Measurements from ENCODE around the gene PSAP. TPM values are rescaled to one million over a fixed set of nuclear protein-coding genes. Genes with fewer than 3 reads are reported as not detected.

PSAP gene
- total RNA-seq, 2 experiments from 2014 or later, result 112 to 113 TPM

GRCh38 chr10:71811351-71811750 lies 39.7 kb downstream of the PSAP start:
- no peak overlapping the region for H3K27ac Mint-ChIP-seq
- ATAC-seq, result no peak
- POLR2A ChIA-PET, result interaction anchor here (1.0 to 1.4 kb wide), 2 partner anchors 33 to 37 kb away, joined by 3 to 5 read pairs; no protein-coding TSS in a partner anchor
- H3K4me3 Mint-ChIP-seq, result no peak overlapping the region
- peaks cover 21% of the 10 kb centered on the region for H3K4me1 Mint-ChIP-seq (ENCODE audit: low read depth)
- CTCF ChIA-PET, result interaction anchor here (0.6 to 3.8 kb wide), 30 partner anchors 9 to 427 kb away, joined by 3 to 40 read pairs (median 6); partner anchors contain the start of gene VSIR
- peaks cover 7% of the 10 kb centered on the region for H3K36me3 Mint-ChIP-seq (ENCODE audit: low read depth)
- DNase-seq, result no peak
- no peaks in the 10 kb centered on the region for H3K9me3 Mint-ChIP-seq (ENCODE audit: insufficient read depth)
- no peaks in the 10 kb centered on the region for H3K27me3 Mint-ChIP-seq (ENCODE audit: low read depth)

- H3K27me3 Mint-ChIP-seq (ENCODE audit: low read depth), result peaks cover 3% of the 10 kb centered on the region
- peaks cover 21% of the 10 kb centered on the region for H3K4me1 Mint-ChIP-seq (ENCODE audit: low read depth)
- CTCF ChIA-PET, result interaction anchor here (1.4 to 3.8 kb wide), 7 partner anchors 12 to 202 kb away, joined by 3 to 40 read pairs (median 10); partner anchors contain the start of gene VSIR
- no peak overlapping the region for H3K27ac Mint-ChIP-seq
- POLR2A ChIA-PET, result no interaction called here
- ATAC-seq (no peak), DNase-seq (no peak)
- no peaks in the 10 kb centered on the region for H3K9me3 Mint-ChIP-seq (ENCODE audit: insufficient read depth)
- H3K36me3 Mint-ChIP-seq (ENCODE audit: low read depth), result no peaks in the 10 kb centered on the region
- no peak overlapping the region for H3K4me3 Mint-ChIP-seq
Measured at GRCh38 chr10:71810048-71810750, 40.9 kb downstream of the PSAP start.

- ChIA-PET CTCF (no interaction called here), POLR2A (no interaction called here)
- ATAC-seq, result no peak
- Mint-ChIP-seq H3K36me3 (ENCODE audit: low read depth) (no peaks in the 10 kb centered on the region), H3K27me3 (ENCODE audit: low read depth) (peaks cover 5% of the 10 kb centered on the region), H3K9me3 (ENCODE audit: insufficient read depth) (no peaks in the 10 kb centered on the region), H3K4me3 (no peak overlapping the region), H3K27ac (no peak overlapping the region), H3K4me1 (ENCODE audit: low read depth) (peaks cover 21% of the 10 kb centered on the region)
- DNase-seq, result no peak
Measured at GRCh38 chr10:71809628-71810027, 41.4 kb downstream of the PSAP start.

- Mint-ChIP-seq H3K9me3 (ENCODE audit: insufficient read depth) (no peaks in the 10 kb centered on the region), H3K27me3 (ENCODE audit: low read depth) (peaks cover 8% of the 10 kb centered on the region)
- CTCF ChIA-PET, result interaction anchor here (0.9 to 1.4 kb wide), 3 partner anchors 15 to 99 kb away, joined by 3 read pairs; no protein-coding TSS in a partner anchor
Measured at GRCh38 chr10:71807557-71808510, 43.2 kb downstream of the PSAP start.

GRCh38 chr10:71806704-71807556 lies 44.1 kb downstream of the PSAP start:
- H3K4me3 Mint-ChIP-seq, result no peak overlapping the region
- H3K27ac Mint-ChIP-seq, result no peak overlapping the region
- DNase-seq, result no peak
- no peak for ATAC-seq
- no peaks in the 10 kb centered on the region for H3K9me3 Mint-ChIP-seq (ENCODE audit: insufficient read depth)
- CTCF ChIA-PET, result interaction anchor here (0.8 to 1.1 kb wide), 4 partner anchors 35 to 110 kb away, joined by 3 read pairs; no protein-coding TSS in a partner anchor
- no peaks in the 10 kb centered on the region for H3K36me3 Mint-ChIP-seq (ENCODE audit: low read depth)
- peaks cover 8% of the 10 kb centered on the region for H3K27me3 Mint-ChIP-seq (ENCODE audit: low read depth)
- H3K4me1 Mint-ChIP-seq (ENCODE audit: low read depth), result peaks cover 16% of the 10 kb centered on the region
- POLR2A ChIA-PET, result interaction anchor here (0.6 kb wide), 1 partner anchor 15 kb away, joined by 3 read pairs; no protein-coding TSS in a partner anchor

More at GRCh38 chr10:71807557-71808510, 43.2 kb downstream of the PSAP start:
- ATAC-seq (no peak), DNase-seq (no peak)
- peak overlapping the region; percentile 7 for H3K27ac Mint-ChIP-seq
- H3K4me1 Mint-ChIP-seq (ENCODE audit: low read depth), result peaks cover 21% of the 10 kb centered on the region
- POLR2A ChIA-PET, result no interaction called here
- no peak overlapping the region for H3K4me3 Mint-ChIP-seq
- H3K36me3 Mint-ChIP-seq (ENCODE audit: low read depth), result no peaks in the 10 kb centered on the region

- no peak overlapping the region for H3K27ac Mint-ChIP-seq
- H3K4me1 Mint-ChIP-seq (ENCODE audit: low read depth), result peaks cover 11% of the 10 kb centered on the region
- CTCF ChIA-PET, result interaction anchor here (0.8 kb wide), 2 partner anchors 34 to 109 kb away, joined by 3 read pairs; no protein-coding TSS in a partner anchor
- ATAC-seq (no peak), DNase-seq (no peak)
- POLR2A ChIA-PET, result interaction anchor here (0.6 to 1.1 kb wide), 2 partner anchors 14 to 34 kb away, joined by 3 read pairs; no protein-coding TSS in a partner anchor
- no peak overlapping the region for H3K4me3 Mint-ChIP-seq
- no peaks in the 10 kb centered on the region for H3K9me3 Mint-ChIP-seq (ENCODE audit: insufficient read depth)
- H3K27me3 Mint-ChIP-seq (ENCODE audit: low read depth), result peaks cover 8% of the 10 kb centered on the region
- H3K36me3 Mint-ChIP-seq (ENCODE audit: low read depth), result no peaks in the 10 kb centered on the region
Measured at GRCh38 chr10:71805776-71806703, 45.0 kb downstream of the PSAP start.

GRCh38 chr10:71804077-71804476 lies 47.0 kb downstream of the PSAP start:
- Mint-ChIP-seq H3K4me3 (no peak overlapping the region), H3K27ac (no peak overlapping the region), H3K9me3 (ENCODE audit: insufficient read depth) (no peaks in the 10 kb centered on the region), H3K27me3 (ENCODE audit: low read depth) (peaks cover 8% of the 10 kb centered on the region), H3K4me1 (ENCODE audit: low read depth) (peaks cover 2% of the 10 kb centered on the region), H3K36me3 (ENCODE audit: low read depth) (no peaks in the 10 kb centered on the region)
- ChIA-PET POLR2A (no interaction called here), CTCF (interaction anchor here (2.0 kb wide), 1 partner anchor 96 kb away, joined by 4 read pairs; no protein-coding TSS in a partner anchor)
- DNase-seq (no peak), ATAC-seq (no peak)

- Mint-ChIP-seq H3K4me3 (no peak overlapping the region), H3K4me1 (ENCODE audit: low read depth) (peaks cover 7% of the 10 kb centered on the region), H3K36me3 (ENCODE audit: low read depth) (no peaks in the 10 kb centered on the region), H3K27me3 (ENCODE audit: low read depth) (peaks cover 8% of the 10 kb centered on the region), H3K9me3 (ENCODE audit: insufficient read depth) (no peaks in the 10 kb centered on the region), H3K27ac (no peak overlapping the region)
- CTCF ChIA-PET, result interaction anchor here (2.0 kb wide), 1 partner anchor 95 kb away, joined by 4 read pairs; no protein-coding TSS in a partner anchor
- ATAC-seq (no peak), DNase-seq (no peak)
- POLR2A ChIA-PET, result interaction anchor here (0.6 kb wide), 1 partner anchor 149 kb away, joined by 3 read pairs; no protein-coding TSS in a partner anchor
Measured at GRCh38 chr10:71802715-71803488, 48.1 kb downstream of the PSAP start.

GRCh38 chr10:71802235-71802634 lies 48.8 kb downstream of the PSAP start:
- Mint-ChIP-seq H3K27ac (no peak overlapping the region), H3K4me1 (ENCODE audit: low read depth) (peaks cover 13% of the 10 kb centered on the region)
- POLR2A ChIA-PET, result no interaction called here

GRCh38 chr10:71801361-71801760 lies 49.7 kb downstream of the PSAP start:
- Mint-ChIP-seq H3K36me3 (ENCODE audit: low read depth) (no peaks in the 10 kb centered on the region), H3K4me1 (ENCODE audit: low read depth) (peaks cover 22% of the 10 kb centered on the region), H3K9me3 (ENCODE audit: insufficient read depth) (no peaks in the 10 kb centered on the region), H3K4me3 (no peak overlapping the region), H3K27ac (no peak overlapping the region), H3K27me3 (ENCODE audit: low read depth) (peaks cover 8% of the 10 kb centered on the region)
- ATAC-seq (no peak), DNase-seq (no peak)
- ChIA-PET POLR2A (no interaction called here), CTCF (interaction anchor here (1.5 kb wide), 1 partner anchor 28 kb away, joined by 4 read pairs; the partner anchor contains the start of gene VSIR)

More at GRCh38 chr10:71802235-71802634, 48.8 kb downstream of the PSAP start:
- DNase-seq (no peak), ATAC-seq (no peak)
- Mint-ChIP-seq H3K4me3 (no peak overlapping the region), H3K9me3 (ENCODE audit: insufficient read depth) (no peaks in the 10 kb centered on the region), H3K27me3 (ENCODE audit: low read depth) (peaks cover 8% of the 10 kb centered on the region), H3K36me3 (ENCODE audit: low read depth) (no peaks in the 10 kb centered on the region)
- CTCF ChIA-PET, result no interaction called here

Data from activated CD8-positive, alpha-beta T cell treated with anti-CD3 and anti-CD28 coated beads, Interleukin-2, amount 10 ng/mL, durations not matched to agents 7 days and 5 days (primary cell).